Gastroesophageal sphincter (tissue), 4 donors: ENCODE results near the gene C3. TPM values are rescaled to one million over a fixed set of nuclear protein-coding genes. Genes with fewer than 3 reads are reported as not detected.

Experiments
- ATAC-seq: fragments of 150-250 bp; one replicate; pipeline ENCODE4 v1.9.1; 2016; ENCODE audit warnings: mild to moderate bottlenecking, moderate library complexity
- H3K27ac ChIP-seq, 4 donors: fragments of 200-600 bp; sonication (generic) in 3 of 4; 1 replicate in 3 of 4; 2 replicates in 1 of 4; pipeline ENCODE4 v1.5.1; 2016 to 2019
- H3K27me3 ChIP-seq: fragments of 200-600 bp; sonication (generic); one replicate; pipeline ENCODE4 v1.5.1; 2019
- H3K36me3 ChIP-seq, 2 donors: fragments of 200-600 bp; sonication (generic); one replicate each; pipeline ENCODE4 v1.5.1; 2019; ENCODE audit warnings: control low read depth in 1 of 2
- H3K4me1 ChIP-seq, 3 donors: fragments of 200-600 bp; sonication (generic); 1 replicate in 2 of 3; 2 replicates in 1 of 3; pipeline ENCODE4 v1.5.1; 2016 to 2019; ENCODE audit warnings: control low read depth in 2 of 3
- H3K4me3 ChIP-seq, 2 donors: fragments of 200-600 bp; sonication (generic); one replicate each; pipeline ENCODE4 v1.5.1; 2019; ENCODE audit warnings: mild to moderate bottlenecking in 1 of 2, moderate library complexity in 1 of 2
- H3K9me3 ChIP-seq, 3 donors: fragments of 200-600 bp; sonication (generic); one replicate each; pipeline ENCODE4 v1.5.1; 2017 to 2019; ENCODE audit warnings: control low read depth in 2 of 3
- CTCF ChIP-seq, 4 experiments: fragments of 200-600 bp in 2 of 4; fragments of 450-650 bp in 2 of 4; sonication (generic) in 1 of 4; IDR thresholded peaks; one replicate each; pipeline ENCODE4 v1.5.1; 2017 to 2019; ENCODE audit warnings: antibody characterized with exemption in 4 of 4, mild to moderate bottlenecking in 2 of 4, moderate library complexity in 2 of 4
- EP300 ChIP-seq: sonication (generic); formaldehyde crosslinking; IDR thresholded peaks from one replicate; pipeline ENCODE4 v1.6.1; 2017; ENCODE audit warnings: antibody characterized with exemption, mild to moderate bottlenecking
- POLR2A ChIP-seq, 2 donors: fragments of 450-650 bp; IDR thresholded peaks; one replicate each; pipeline ENCODE4 v1.6.1; 2017; ENCODE audit warnings: antibody characterized with exemption in 2 of 2, mild to moderate bottlenecking in 2 of 2, moderate library complexity in 1 of 2
- POLR2AphosphoS5 ChIP-seq: sonication (generic); formaldehyde crosslinking; IDR thresholded peaks from one replicate; pipeline ENCODE4 v1.6.1; 2017; ENCODE audit warnings: antibody characterized with exemption
- WGBS, 2 donors: methylation state at CpG; one replicate each; pipeline ENCODE4 v1.1.5; 2018; ENCODE audit warnings: low coverage in 1 of 2; 5-methylcytosine and 5-hydroxymethylcytosine counted together
- total RNA-seq, 4 donors: library from RNA; depleted of rRNA; stranded (reverse); fragments of >200 nt; gene quantifications; one replicate each; pipeline ENCODE4 v1.1.0, GENCODE V29; 2016

Gene C3
- total RNA-seq, 4 donors from 2014 or later: 246 to 757 (median 594) TPM

DNA sequence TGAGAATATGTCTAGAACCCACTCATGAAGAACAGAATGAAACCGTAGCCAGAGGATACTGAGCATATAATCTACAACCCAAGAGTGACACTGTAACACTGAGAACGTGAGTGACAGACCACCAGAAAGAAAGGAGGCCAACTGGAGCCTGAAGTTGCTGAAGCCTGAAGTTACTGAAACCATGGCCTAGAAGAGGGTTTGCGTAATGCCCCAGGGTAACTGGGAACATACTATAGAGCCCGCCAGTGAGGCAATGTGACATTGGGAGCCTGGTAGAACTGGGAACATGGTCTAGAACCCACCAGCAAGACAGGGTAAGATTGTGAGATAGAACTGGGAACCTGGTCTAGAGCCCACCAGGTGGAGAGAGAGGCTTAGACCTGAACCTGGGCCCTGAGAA lies 35.0 kb downstream of the C3 start:
- Histone ChIP-seq H3K9me3 (peaks cover 0 to 5% (median 0%) of the 10 kb centered on the region in 3 donors), H3K27ac (no peak overlapping the region), H3K4me3 (no peak overlapping the region), H3K4me1 (no peaks in the 10 kb centered on the region), H3K36me3 (peaks cover 0 to 34% of the 10 kb centered on the region in 2 donors), H3K27me3 (peaks cover 5% of the 10 kb centered on the region)
- no peak for ATAC-seq
- WGBS, 2 donors: 75% methylated on average over 4 of the region's 4 CpGs; no CpG with 5 or more reads in 1 of the 2 donors
- TF ChIP-seq POLR2AphosphoS5 (no peak), EP300 (no peak), CTCF (IDR thresholded peaks at IDR 0.05) (no peak), POLR2A (IDR thresholded peaks at IDR 0.05) (no peak)

GRCh38 chr19:6683971-6684370 lies 36.5 kb downstream of the C3 start:
- H3K27me3 ChIP-seq: peaks cover 19% of the 10 kb centered on the region
- no peak overlapping the region for H3K27ac ChIP-seq
- TF ChIP-seq POLR2AphosphoS5 (no peak), POLR2A (IDR thresholded peaks at IDR 0.05) (no peak), EP300 (no peak), CTCF (IDR thresholded peaks at IDR 0.05) (no peak)
- H3K4me3 ChIP-seq: no peak overlapping the region
- WGBS, 2 donors: 83 to 100% methylated on average over 1 to 4 of the region's 4 CpGs
- no peaks in the 10 kb centered on the region for H3K4me1 ChIP-seq
- H3K36me3 ChIP-seq: peaks cover 0 to 40% of the 10 kb centered on the region in 2 donors
- ATAC-seq: no peak
- H3K9me3 ChIP-seq: peaks cover 0 to 12% (median 0%) of the 10 kb centered on the region in 3 donors

DNA sequence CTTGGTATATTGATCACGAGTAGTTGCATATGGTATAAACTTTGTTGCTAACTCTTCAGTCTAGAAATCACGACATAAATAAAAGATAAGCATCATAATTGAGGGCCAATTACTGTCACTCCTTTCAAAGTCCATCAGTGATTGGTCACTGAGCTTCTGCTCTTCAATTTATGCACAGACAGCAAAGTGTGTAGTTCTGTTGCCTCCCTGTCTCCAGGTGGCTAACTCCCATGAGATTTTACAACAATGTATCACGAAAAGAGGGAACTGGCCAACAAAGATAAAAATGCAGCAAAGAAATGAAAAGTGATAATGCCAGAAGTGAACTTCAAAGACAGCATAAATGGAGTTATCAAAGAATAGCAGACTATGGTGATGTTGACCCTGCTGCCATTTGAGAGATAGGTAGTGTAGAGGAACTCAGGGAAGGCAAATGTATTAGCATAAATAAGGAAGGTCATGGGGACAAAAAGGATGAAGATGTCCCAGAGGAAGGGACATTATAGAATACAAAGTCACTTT lies 37.8 kb downstream of the C3 start:
- H3K27ac ChIP-seq: no peak overlapping the region
- WGBS, 2 donors: 53 to 100% methylated on average over 2 to 3 of the region's 3 CpGs
- no peak for TF ChIP-seq CTCF (IDR thresholded peaks at IDR 0.05)
- TF ChIP-seq EP300: no peak
- TF ChIP-seq POLR2AphosphoS5: no peak
- no peak for ATAC-seq
- H3K36me3 ChIP-seq: peaks cover 0 to 48% of the 10 kb centered on the region in 2 donors
- H3K9me3 ChIP-seq: peaks cover 0 to 12% (median 0%) of the 10 kb centered on the region in 3 donors
- no peak overlapping the region for H3K4me3 ChIP-seq
- peaks cover 28% of the 10 kb centered on the region for H3K27me3 ChIP-seq
- no peaks in the 10 kb centered on the region for H3K4me1 ChIP-seq

DNA sequence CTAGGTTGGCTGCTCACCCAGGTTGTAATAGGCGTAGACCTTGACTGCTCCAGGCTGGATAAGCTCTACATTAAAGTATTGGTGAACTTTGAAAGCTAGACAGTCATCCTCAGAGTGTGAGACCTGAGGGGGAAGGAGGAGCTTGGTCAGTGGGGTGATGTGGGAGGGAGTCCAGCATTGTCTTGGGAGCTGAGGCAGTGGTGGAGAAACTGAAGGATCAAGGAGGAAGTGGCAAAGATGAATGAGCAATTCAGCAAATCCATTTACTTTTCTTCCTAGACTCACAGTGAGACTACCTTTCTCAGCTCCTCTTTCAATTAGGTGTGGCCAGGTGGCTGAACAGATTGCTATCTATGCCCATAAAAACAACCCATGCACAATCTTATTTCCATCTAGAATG lies 40.3 kb downstream of the C3 start:
- ATAC-seq: no peak
- H3K36me3 ChIP-seq: peaks cover 0 to 52% of the 10 kb centered on the region in 2 donors
- H3K27me3 ChIP-seq: peaks cover 51% of the 10 kb centered on the region
- H3K27ac ChIP-seq: no peak overlapping the region
- peaks cover 0 to 12% (median 0%) of the 10 kb centered on the region in 3 donors for H3K9me3 ChIP-seq
- H3K4me1 ChIP-seq: peaks cover 0 to under 1% (median 0%) of the 10 kb centered on the region in 3 donors
- TF ChIP-seq EP300 (no peak), CTCF (IDR thresholded peaks at IDR 0.05) (no peak), POLR2AphosphoS5 (no peak), POLR2A (IDR thresholded peaks at IDR 0.05) (no peak)
- WGBS, 2 donors: no CpG with 5 or more reads among the region's 1 CpG
- no peak overlapping the region for H3K4me3 ChIP-seq

GRCh38 chr19:6679139-6679538 lies 41.3 kb downstream of the C3 start:
- Histone ChIP-seq H3K36me3 (peaks cover 0 to 46% of the 10 kb centered on the region in 2 donors), H3K27ac (no peak overlapping the region), H3K9me3 (peaks cover 0 to 12% (median 0%) of the 10 kb centered on the region in 3 donors), H3K27me3 (peaks cover 59% of the 10 kb centered on the region), H3K4me3 (no peak overlapping the region), H3K4me1 (peaks cover 0 to 6% (median 0%) of the 10 kb centered on the region in 3 donors)
- no peak for TF ChIP-seq CTCF (IDR thresholded peaks at IDR 0.05)
- no peak for TF ChIP-seq POLR2AphosphoS5
- no peak for TF ChIP-seq POLR2A (IDR thresholded peaks at IDR 0.05)
- TF ChIP-seq EP300: no peak
- 88% methylated on average over 4 of the region's 8 CpGs; no CpG with 5 or more reads in 1 of the 2 donors for WGBS, 2 donors
- no peak for ATAC-seq
